GM23338 (cell line): Measurements from ENCODE around the gene TPSAB1. TPM values are rescaled to one million over a fixed set of nuclear protein-coding genes. Genes with fewer than 3 reads are reported as not detected.
"Not testable (repeated sequence)": the region's sequence is repeated elsewhere in the genome, so short reads cannot be mapped to it uniquely, and the experiment has no call there.

Experiments used
- ATAC-seq: fragments of 200-7000 bp; cut with Tn5 transposase; 3 replicates; pipeline ENCODE4 v1.9.1; 2020
- DNase-seq: peaks from one replicate; pipeline ENCODE4 v3.0.0-alpha.2; 2015; ENCODE audit warnings: low spot score
- H2AFZ ChIP-seq: fragments of 200-600 bp; sonication (generic); 2 replicates; pipeline ENCODE4 v1.8.0; 2016; ENCODE audit warnings: antibody characterized with exemption, mild to moderate bottlenecking, moderate library complexity
- H3F3A ChIP-seq: fragments of 200-600 bp; sonication (generic); replicated peaks from 2 replicates; pipeline ENCODE4 v1.8.0; 2017; ENCODE audit warnings: antibody characterized with exemption, mixed run types, low read depth
- H3K27ac ChIP-seq: fragments of 200-600 bp; sonication (generic); 2 replicates; pipeline ENCODE4 v1.6.1; 2016; ENCODE audit warnings: low read depth
- H3K27me3 ChIP-seq: fragments of 200-600 bp; sonication (generic); 2 replicates; pipeline ENCODE4 v1.8.0; 2016; ENCODE audit warnings: mild to moderate bottlenecking, mixed run types, moderate library complexity; ENCODE audit not compliant: insufficient read depth
- H3K36me3 ChIP-seq: fragments of 200-600 bp; sonication (generic); 2 replicates; pipeline ENCODE4 v1.8.0; 2016; ENCODE audit warnings: mild to moderate bottlenecking; ENCODE audit not compliant: insufficient read depth
- H3K4me1 ChIP-seq: fragments of 200-600 bp; sonication (generic); 2 replicates; pipeline ENCODE4 v1.8.0; 2016; ENCODE audit warnings: mild to moderate bottlenecking, moderate library complexity; ENCODE audit not compliant: insufficient read depth
- H3K4me2 ChIP-seq: fragments of 200-600 bp; sonication (generic); 2 replicates; pipeline ENCODE4 v1.7.1; 2017; ENCODE audit warnings: mixed run types
- H3K4me3 ChIP-seq: fragments of 200-600 bp; sonication (generic); 2 replicates; pipeline ENCODE4 v1.6.1; 2016; ENCODE audit warnings: mixed run types
- H3K79me2 ChIP-seq: fragments of 200-600 bp; sonication (generic); replicated peaks from 2 replicates; pipeline ENCODE4 v1.8.0; 2017; ENCODE audit warnings: mild to moderate bottlenecking; ENCODE audit not compliant: insufficient read depth
- H3K9me2 ChIP-seq: fragments of 200-600 bp; sonication (generic); 2 replicates; pipeline ENCODE4 v1.8.0; 2017; ENCODE audit not compliant: insufficient read depth
- H4K20me1 ChIP-seq: fragments of 200-600 bp; sonication (generic); replicated peaks from 2 replicates; pipeline ENCODE4 v1.8.0; 2017; ENCODE audit warnings: mild to moderate bottlenecking; ENCODE audit not compliant: insufficient read depth
- H3K27ac Mint-ChIP-seq: 2 replicates; pipeline ENCODE4 v1.8.0; 2020; ENCODE audit warnings: inconsistent platforms, mild to moderate bottlenecking, moderate library complexity, mixed read lengths
- H3K27me3 Mint-ChIP-seq: 3 replicates; pipeline ENCODE4 v1.8.0; 2022; ENCODE audit warnings: low read depth, mild to moderate bottlenecking, moderate library complexity, mixed read lengths, inconsistent platforms; ENCODE audit not compliant: insufficient read depth, poor library complexity
- H3K36me3 Mint-ChIP-seq: 3 replicates; pipeline ENCODE4 v1.8.0; 2021; ENCODE audit warnings: low read depth, mild to moderate bottlenecking, inconsistent platforms, moderate library complexity, mixed read lengths
- H3K4me1 Mint-ChIP-seq: 3 replicates; pipeline ENCODE4 v1.8.0; 2020; ENCODE audit warnings: mild to moderate bottlenecking, inconsistent platforms, mixed read lengths
- H3K4me3 Mint-ChIP-seq: 3 replicates; pipeline ENCODE4 v1.8.0; 2021; ENCODE audit warnings: moderate library complexity, mild to moderate bottlenecking, inconsistent platforms, mixed read lengths
- H3K9me3 Mint-ChIP-seq: 3 replicates; pipeline ENCODE4 v1.8.0; 2020; ENCODE audit warnings: moderate library complexity, mild to moderate bottlenecking, inconsistent platforms, mixed read lengths
- ETS1 ChIP-seq: IDR thresholded peaks from 2 replicates; pipeline ENCODE4 v1.6.1; 2016; ENCODE audit warnings: antibody characterized with exemption
- EZH2phosphoT487 ChIP-seq: fragments of 200-600 bp; sonication (generic); IDR thresholded peaks from one replicate; pipeline ENCODE4 v1.8.1; 2018; ENCODE audit warnings: antibody characterized with exemption; ENCODE audit not compliant: unreplicated experiment
- JUNB ChIP-seq: IDR thresholded peaks from one replicate; pipeline ENCODE4 v1.6.1; 2016; ENCODE audit warnings: antibody characterized with exemption; ENCODE audit not compliant: unreplicated experiment
- NANOG ChIP-seq: IDR thresholded peaks from 2 replicates; pipeline ENCODE4 v1.6.1; 2016; ENCODE audit warnings: antibody characterized with exemption, borderline replicate concordance
- polyA plus RNA-seq: library from polyadenylated mRNA; unstranded; fragments of >200 nt; fragmentation: Nextera tagmentation; extraction: Ambion mirVana; gene quantifications from 2 replicates; pipeline ENCODE4 v1.2.1, GENCODE V29; 2016
- total RNA-seq: library from RNA; depleted of rRNA; stranded (reverse); fragments of >200 nt; shearing (Covaris generic); gene quantifications from 2 replicates; pipeline ENCODE4 v1.2.3, GENCODE V29; 2014
- TF ChIP-seq, protein P1 (sequence below), 2 experiments: fragments of 200-600 bp in 1 of 2; sonication (generic) in 1 of 2; conservative IDR thresholded peaks; 2 replicates each; pipeline versions ENCODE4 v1.5.1 to v1.6.1; 2016 to 2017; ENCODE audit warnings: antibody characterized with exemption in 2 of 2, low read depth in 2 of 2, mild to moderate bottlenecking in 2 of 2, moderate library complexity in 1 of 2
- TF ChIP-seq, protein P2 (sequence below): IDR thresholded peaks from one replicate; pipeline ENCODE4 v1.6.1; 2018; ENCODE audit warnings: antibody characterized with exemption; ENCODE audit not compliant: unreplicated experiment

The TPSAB1 gene
- total and polyA plus RNA-seq, 2 experiments from 2014 or later = not detected

GRCh38 chr16:1254821-1255220 is 14.3 kb downstream of the TPSAB1 start:
- not testable (repeated sequence) for ATAC-seq, H3K4me1 ChIP-seq, H3K27ac Mint-ChIP-seq, H3K4me3 ChIP-seq, H3K79me2 ChIP-seq, H3F3A ChIP-seq, H3K9me3 Mint-ChIP-seq, H3K27me3 ChIP-seq, H3K36me3 Mint-ChIP-seq, H4K20me1 ChIP-seq, H3K36me3 ChIP-seq, H3K4me2 ChIP-seq, H3K9me2 ChIP-seq, H3K27ac ChIP-seq, H3K4me1 Mint-ChIP-seq, H3K4me3 Mint-ChIP-seq, H2AFZ ChIP-seq, DNase-seq
- peaks cover 13% of the 10 kb centered on the region for H3K27me3 Mint-ChIP-seq

DNA sequence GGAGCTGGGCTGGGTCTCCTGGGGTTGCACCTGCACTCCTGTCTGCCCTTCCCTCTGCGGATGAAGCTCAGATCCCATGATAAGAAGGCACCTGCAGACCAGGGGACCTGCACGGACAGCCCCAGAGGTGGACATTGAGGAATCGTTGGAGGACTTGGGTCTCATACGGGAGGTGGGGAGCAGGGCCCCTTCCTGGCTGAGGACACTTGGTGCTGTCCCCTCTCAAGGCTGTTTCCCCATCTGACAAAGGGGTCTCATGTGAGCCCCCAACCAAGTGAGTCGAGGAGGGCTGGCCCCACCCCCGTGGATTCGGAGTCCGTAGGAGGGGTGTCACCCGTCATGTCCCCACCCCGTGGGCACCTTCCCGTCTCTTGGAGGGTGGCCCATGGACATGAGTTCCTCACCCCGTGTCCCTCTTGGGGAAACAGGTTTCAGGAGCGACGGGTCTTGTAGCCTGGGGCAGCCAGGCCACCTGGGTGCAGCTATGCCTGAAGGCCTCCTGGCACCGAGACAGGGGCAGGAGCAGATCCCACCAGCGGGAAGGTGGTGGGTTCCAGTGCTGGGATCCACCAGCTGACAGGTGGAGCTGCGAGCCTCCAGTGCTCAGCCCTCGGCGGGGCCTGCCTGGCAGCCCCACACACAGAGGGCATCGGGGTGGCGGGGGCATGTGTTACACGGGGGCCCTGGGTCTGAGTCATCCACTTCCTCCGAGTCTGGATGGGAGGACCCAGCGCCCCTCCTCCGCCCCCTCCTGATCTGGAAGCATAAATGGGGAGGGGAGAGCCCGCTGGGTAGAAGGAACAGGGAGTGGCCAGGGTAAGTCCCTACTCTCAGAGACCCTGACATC is 15.0 kb downstream of the TPSAB1 start, which contains the start of gene TPSD1:
TSS of gene TPSD1 (plus strand) at position 794 of the 847 bp plus-strand sequence. CDS start 212 bp downstream, outside the sequence.
- H3K4me2 ChIP-seq, ATAC-seq, H3K27me3 ChIP-seq, H2AFZ ChIP-seq, H3K27ac ChIP-seq, H3K36me3 ChIP-seq, H3K4me1 Mint-ChIP-seq, H3K36me3 Mint-ChIP-seq, H3K4me3 Mint-ChIP-seq, H3K27ac Mint-ChIP-seq, H3K79me2 ChIP-seq, H3K4me3 ChIP-seq, H4K20me1 ChIP-seq, H3K4me1 ChIP-seq, H3F3A ChIP-seq, H3K9me3 Mint-ChIP-seq, DNase-seq, H3K9me2 ChIP-seq: not testable (repeated sequence)
- H3K27me3 Mint-ChIP-seq = peaks cover 19% of the 10 kb centered on the region

GRCh38 chr16:1256296-1256873 is 15.9 kb downstream of the TPSAB1 start:
- Mint-ChIP-seq H3K27me3 (peaks cover 21% of the 10 kb centered on the region), H3K4me1 (peaks cover 11% of the 10 kb centered on the region)
- not testable (repeated sequence) for H3K36me3 ChIP-seq, H4K20me1 ChIP-seq, H3K27ac Mint-ChIP-seq, H3K4me2 ChIP-seq, ATAC-seq, H3K9me2 ChIP-seq, DNase-seq, H3K36me3 Mint-ChIP-seq, H3K4me1 ChIP-seq, H2AFZ ChIP-seq, H3K9me3 Mint-ChIP-seq, H3F3A ChIP-seq, H3K4me3 Mint-ChIP-seq, H3K79me2 ChIP-seq, H3K4me3 ChIP-seq, H3K27ac ChIP-seq, H3K27me3 ChIP-seq

- H3K9me3 Mint-ChIP-seq = no peaks in the 10 kb centered on the region
- no peaks in the 10 kb centered on the region for H3F3A ChIP-seq
- TF ChIP-seq, protein P1, sequence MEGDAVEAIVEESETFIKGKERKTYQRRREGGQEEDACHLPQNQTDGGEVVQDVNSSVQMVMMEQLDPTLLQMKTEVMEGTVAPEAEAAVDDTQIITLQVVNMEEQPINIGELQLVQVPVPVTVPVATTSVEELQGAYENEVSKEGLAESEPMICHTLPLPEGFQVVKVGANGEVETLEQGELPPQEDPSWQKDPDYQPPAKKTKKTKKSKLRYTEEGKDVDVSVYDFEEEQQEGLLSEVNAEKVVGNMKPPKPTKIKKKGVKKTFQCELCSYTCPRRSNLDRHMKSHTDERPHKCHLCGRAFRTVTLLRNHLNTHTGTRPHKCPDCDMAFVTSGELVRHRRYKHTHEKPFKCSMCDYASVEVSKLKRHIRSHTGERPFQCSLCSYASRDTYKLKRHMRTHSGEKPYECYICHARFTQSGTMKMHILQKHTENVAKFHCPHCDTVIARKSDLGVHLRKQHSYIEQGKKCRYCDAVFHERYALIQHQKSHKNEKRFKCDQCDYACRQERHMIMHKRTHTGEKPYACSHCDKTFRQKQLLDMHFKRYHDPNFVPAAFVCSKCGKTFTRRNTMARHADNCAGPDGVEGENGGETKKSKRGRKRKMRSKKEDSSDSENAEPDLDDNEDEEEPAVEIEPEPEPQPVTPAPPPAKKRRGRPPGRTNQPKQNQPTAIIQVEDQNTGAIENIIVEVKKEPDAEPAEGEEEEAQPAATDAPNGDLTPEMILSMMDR (conservative IDR thresholded peaks at IDR 0.05; ENCODE audit: low read depth in 2 of 2) = no peak
- TF ChIP-seq NANOG = no peak
- TF ChIP-seq, protein P2, sequence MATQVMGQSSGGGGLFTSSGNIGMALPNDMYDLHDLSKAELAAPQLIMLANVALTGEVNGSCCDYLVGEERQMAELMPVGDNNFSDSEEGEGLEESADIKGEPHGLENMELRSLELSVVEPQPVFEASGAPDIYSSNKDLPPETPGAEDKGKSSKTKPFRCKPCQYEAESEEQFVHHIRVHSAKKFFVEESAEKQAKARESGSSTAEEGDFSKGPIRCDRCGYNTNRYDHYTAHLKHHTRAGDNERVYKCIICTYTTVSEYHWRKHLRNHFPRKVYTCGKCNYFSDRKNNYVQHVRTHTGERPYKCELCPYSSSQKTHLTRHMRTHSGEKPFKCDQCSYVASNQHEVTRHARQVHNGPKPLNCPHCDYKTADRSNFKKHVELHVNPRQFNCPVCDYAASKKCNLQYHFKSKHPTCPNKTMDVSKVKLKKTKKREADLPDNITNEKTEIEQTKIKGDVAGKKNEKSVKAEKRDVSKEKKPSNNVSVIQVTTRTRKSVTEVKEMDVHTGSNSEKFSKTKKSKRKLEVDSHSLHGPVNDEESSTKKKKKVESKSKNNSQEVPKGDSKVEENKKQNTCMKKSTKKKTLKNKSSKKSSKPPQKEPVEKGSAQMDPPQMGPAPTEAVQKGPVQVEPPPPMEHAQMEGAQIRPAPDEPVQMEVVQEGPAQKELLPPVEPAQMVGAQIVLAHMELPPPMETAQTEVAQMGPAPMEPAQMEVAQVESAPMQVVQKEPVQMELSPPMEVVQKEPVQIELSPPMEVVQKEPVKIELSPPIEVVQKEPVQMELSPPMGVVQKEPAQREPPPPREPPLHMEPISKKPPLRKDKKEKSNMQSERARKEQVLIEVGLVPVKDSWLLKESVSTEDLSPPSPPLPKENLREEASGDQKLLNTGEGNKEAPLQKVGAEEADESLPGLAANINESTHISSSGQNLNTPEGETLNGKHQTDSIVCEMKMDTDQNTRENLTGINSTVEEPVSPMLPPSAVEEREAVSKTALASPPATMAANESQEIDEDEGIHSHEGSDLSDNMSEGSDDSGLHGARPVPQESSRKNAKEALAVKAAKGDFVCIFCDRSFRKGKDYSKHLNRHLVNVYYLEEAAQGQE = no peak
- TF ChIP-seq ETS1 = no peak
- TF ChIP-seq JUNB = no peak
- TF ChIP-seq EZH2phosphoT487 = no peak
Observed at GRCh38 chr16:1256874-1257322, 16.4 kb downstream of the TPSAB1 start.

More at GRCh38 chr16:1256874-1257322, 16.4 kb downstream of the TPSAB1 start:
- H3K36me3 Mint-ChIP-seq = no peaks in the 10 kb centered on the region
- no peak for ATAC-seq
- peaks cover 11% of the 10 kb centered on the region for H3K4me1 Mint-ChIP-seq
- no peaks in the 10 kb centered on the region for H3K4me1 ChIP-seq
- peaks cover 23% of the 10 kb centered on the region for H3K27me3 Mint-ChIP-seq
- H3K27ac ChIP-seq = no peak overlapping the region
- no peak overlapping the region for H3K27ac Mint-ChIP-seq
- 0 out of 2 replicates have a peak, but pooled peaks cover under 1% of the 10 kb centered on the region for H4K20me1 ChIP-seq
- H3K27me3 ChIP-seq = no peaks in the 10 kb centered on the region
- no peak overlapping the region for H2AFZ ChIP-seq
- no peaks in the 10 kb centered on the region for H3K9me2 ChIP-seq
- H3K79me2 ChIP-seq = no peaks in the 10 kb centered on the region
- DNase-seq = no peak
- H3K4me3 ChIP-seq = no peak overlapping the region
- H3K4me2 ChIP-seq = no peak overlapping the region
- no peaks in the 10 kb centered on the region for H3K36me3 ChIP-seq
- no peak overlapping the region for H3K4me3 Mint-ChIP-seq
